H1 (cell line): ENCODE measurements around the gene USP36. TPM values are rescaled to one million over a fixed set of nuclear protein-coding genes. Genes with fewer than 3 reads are reported as not detected.

Experiments
- CTCF ChIA-PET: fragments of 300-600 bp; sonication (Branson Sonifier 250); formaldehyde crosslinking; loops from one replicate; lab custom pipeline; 2021; ENCODE audit not compliant: partially characterized antibody; lab: Charles Lee
- POLR2A ChIA-PET: fragments of 300-600 bp; sonication (Branson Sonifier 250); formaldehyde crosslinking; loops from one replicate; lab custom pipeline; 2021; ENCODE audit warnings: inconsistent platforms; ENCODE audit not compliant: partially characterized antibody; lab: Charles Lee
- DNase-seq, 2 experiments: peaks; one replicate each; pipeline versions ENCODE4 v3.0.0 to v3.0.0-alpha.2; 2010 to 2022; ENCODE audit warnings: low spot score in 2 of 2, low read depth in 1 of 2, mixed read lengths in 1 of 2
- FAIRE-seq: peaks from 2 replicates; lab custom pipeline; 2011; peaks lifted over from hg19 to GRCh38; lab: Jason Lieb, UNC
- H2AFZ ChIP-seq: 2 replicates; pipeline ENCODE4 v1.8.1; 2012; ENCODE audit warnings: low read length, inconsistent platforms
- H2AK5ac ChIP-seq: 2 replicates; pipeline ENCODE4 v1.6.1; 2013; ENCODE audit warnings: low read depth, low read length
- H2BK120ac ChIP-seq: replicated peaks from 2 replicates; pipeline ENCODE3; 2013; ENCODE audit warnings: low read depth, low read length, inconsistent platforms
- H2BK12ac ChIP-seq: 2 replicates; pipeline ENCODE4 v1.6.1; 2013; ENCODE audit warnings: low read depth, low read length
- H2BK15ac ChIP-seq: 2 replicates; pipeline ENCODE4 v1.6.1; 2013; ENCODE audit warnings: low read length
- H2BK20ac ChIP-seq: 2 replicates; pipeline ENCODE4 v1.6.1; 2013; ENCODE audit warnings: low read length
- H2BK5ac ChIP-seq: 2 replicates; pipeline ENCODE4 v1.6.1; 2013; ENCODE audit warnings: low read depth, low read length
- H3K14ac ChIP-seq: 2 replicates; pipeline ENCODE4 v1.6.1; 2013; ENCODE audit warnings: inconsistent platforms; ENCODE audit not compliant: insufficient read length
- H3K18ac ChIP-seq: 2 replicates; pipeline ENCODE4 v1.6.1; 2013; ENCODE audit warnings: low read length; ENCODE audit errors: extremely low read depth
- H3K23ac ChIP-seq: 2 replicates; pipeline ENCODE4 v1.6.1; 2013; ENCODE audit warnings: inconsistent platforms; ENCODE audit not compliant: insufficient read length
- H3K23me2 ChIP-seq: 2 replicates; pipeline ENCODE4 v1.6.1; 2013; ENCODE audit warnings: low read depth, low read length
- H3K27ac ChIP-seq: 2 replicates; pipeline ENCODE4 v1.6.1; 2011; ENCODE audit warnings: low read depth, low read length, inconsistent platforms
- H3K27me3 ChIP-seq, 4 experiments: replicated peaks in 1 of 4; 1 replicate in 1 of 4; 2 replicates in 3 of 4; pipeline versions ENCODE4 v1.6.1 to v1.8.1; 2011 to 2013; ENCODE audit warnings: low read length in 3 of 4, mild to moderate bottlenecking in 3 of 4, inconsistent platforms in 2 of 4, mixed read lengths in 2 of 4, moderate library complexity in 1 of 4; ENCODE audit not compliant: control insufficient read depth in 3 of 4, insufficient read depth in 3 of 4; ENCODE audit errors: extremely low read depth in 1 of 4
- H3K36me3 ChIP-seq, 4 experiments: 2 replicates each; pipeline versions ENCODE4 v1.6.1 to v1.8.1; 2011 to 2013; ENCODE audit warnings: mild to moderate bottlenecking in 4 of 4, low read length in 3 of 4, moderate library complexity in 2 of 4, control low read depth in 1 of 4, inconsistent platforms in 1 of 4; ENCODE audit not compliant: insufficient read depth in 4 of 4, control insufficient read depth in 2 of 4
- H3K4ac ChIP-seq: replicated peaks from 2 replicates; pipeline ENCODE3; 2013; ENCODE audit warnings: low read length, low read depth, mixed read lengths, inconsistent platforms; ENCODE audit not compliant: insufficient read length
- H3K4me1 ChIP-seq, 4 experiments: replicated peaks in 1 of 4; 1 replicate in 1 of 4; 2 replicates in 3 of 4; pipeline versions ENCODE4 v1.6.1 to v1.8.1; 2011 to 2013; ENCODE audit warnings: low read length in 3 of 4, inconsistent platforms in 2 of 4, mixed read lengths in 1 of 4; ENCODE audit not compliant: insufficient read depth in 4 of 4, control insufficient read depth in 3 of 4
- H3K4me2 ChIP-seq, 2 experiments: 2 replicates each; pipeline versions ENCODE4 v1.6.1 to v1.8.1; 2011 to 2013; ENCODE audit warnings: low read depth in 2 of 2, low read length in 2 of 2, control low read depth in 1 of 2, inconsistent platforms in 1 of 2, mild to moderate bottlenecking in 1 of 2; ENCODE audit not compliant: insufficient read depth in 1 of 2
- H3K4me3 ChIP-seq, 4 experiments: fragments of 200-600, 300-600 bp in 1 of 4; sonication (generic), shearing (Covaris generic), sonication (Bioruptor Twin) in 1 of 4; 2 replicates each; pipeline versions ENCODE4 v1.5.1 to v1.8.1; 2011 to 2016; ENCODE audit warnings: low read length in 4 of 4, low read depth in 3 of 4, control low read depth in 2 of 4, inconsistent platforms in 2 of 4, mild to moderate bottlenecking in 2 of 4, mixed read lengths in 1 of 4, moderate library complexity in 1 of 4; ENCODE audit not compliant: insufficient read depth in 2 of 4; ENCODE audit errors: extremely low read depth in 1 of 4
- H3K56ac ChIP-seq: replicated peaks from 2 replicates; pipeline ENCODE3; 2013; ENCODE audit warnings: low read depth, mild to moderate bottlenecking, mixed read lengths, low read length, inconsistent platforms; ENCODE audit not compliant: insufficient read length
- H3K79me1 ChIP-seq: 2 replicates; pipeline ENCODE4 v1.6.1; 2013; ENCODE audit warnings: low read depth, low read length, control low read depth
- H3K79me2 ChIP-seq, 2 experiments: 2 replicates each; pipeline versions ENCODE4 v1.6.1 to v1.8.1; 2012 to 2013; ENCODE audit warnings: low read length in 2 of 2, mild to moderate bottlenecking in 2 of 2, inconsistent platforms in 1 of 2; ENCODE audit not compliant: insufficient read depth in 2 of 2, control insufficient read depth in 1 of 2
- H3K9ac ChIP-seq, 4 experiments: replicated peaks in 1 of 4; 1 replicate in 1 of 4; 2 replicates in 3 of 4; pipeline versions ENCODE4 v1.6.1 to v1.8.1; 2011 to 2013; ENCODE audit warnings: low read depth in 3 of 4, low read length in 3 of 4, control low read depth in 2 of 4, mild to moderate bottlenecking in 2 of 4, moderate library complexity in 2 of 4, inconsistent platforms in 1 of 4; ENCODE audit errors: extremely low read depth in 1 of 4
- H3K9me3 ChIP-seq, 2 experiments: 2 replicates each; pipeline versions ENCODE4 v1.6.1 to v1.8.1; 2012 to 2013; ENCODE audit warnings: mild to moderate bottlenecking in 2 of 2, moderate library complexity in 2 of 2, control low read depth in 1 of 2, inconsistent platforms in 1 of 2, low read depth in 1 of 2, low read length in 1 of 2, mixed read lengths in 1 of 2; ENCODE audit not compliant: insufficient read depth in 2 of 2
- H4K20me1 ChIP-seq, 2 experiments: replicated peaks in 1 of 2; 2 replicates each; pipeline versions ENCODE3 to v1.8.1; 2011 to 2013; ENCODE audit warnings: inconsistent platforms in 2 of 2, low read length in 2 of 2, mild to moderate bottlenecking in 1 of 2; ENCODE audit not compliant: insufficient read depth in 2 of 2, control insufficient read depth in 1 of 2
- H4K5ac ChIP-seq: 2 replicates; pipeline ENCODE4 v1.6.1; 2013; ENCODE audit warnings: low read length, low read depth, mixed read lengths, inconsistent platforms; ENCODE audit not compliant: insufficient read length
- H4K8ac ChIP-seq: 2 replicates; pipeline ENCODE4 v1.8.0; 2013; ENCODE audit warnings: mild to moderate bottlenecking, moderate library complexity, low read length, inconsistent platforms; ENCODE audit not compliant: insufficient read depth; ENCODE audit errors: extremely low read depth
- H4K91ac ChIP-seq: replicated peaks from 2 replicates; pipeline ENCODE3; 2013; ENCODE audit warnings: low read length, mixed read lengths, inconsistent platforms; ENCODE audit not compliant: insufficient read length
- CTBP2 ChIP-seq: IDR thresholded peaks from 2 replicates; pipeline ENCODE4 v1.7.0; 2011; ENCODE audit warnings: borderline replicate concordance, mild to moderate bottlenecking, moderate library complexity, mixed read lengths, low read length; ENCODE audit not compliant: insufficient read depth, insufficient read length
- CTCF ChIP-seq, 3 experiments: IDR thresholded peaks; 1 replicate in 2 of 3; 2 replicates in 1 of 3; pipeline versions ENCODE4 v1.5.1 to v1.6.1; 2011; ENCODE audit warnings: low read length in 3 of 3, mild to moderate bottlenecking in 3 of 3, inconsistent platforms in 2 of 3, low read depth in 1 of 3, moderate library complexity in 1 of 3; ENCODE audit not compliant: insufficient read depth in 1 of 3; ENCODE audit errors: control extremely low read depth in 1 of 3
- POU5F1 ChIP-seq: IDR thresholded peaks from 2 replicates; pipeline ENCODE4 v1.6.1; 2011; ENCODE audit warnings: low read depth, mild to moderate bottlenecking, low read length, moderate library complexity
- SIX5 ChIP-seq: IDR thresholded peaks from 2 replicates; pipeline ENCODE4 v1.6.1; 2011; ENCODE audit warnings: mild to moderate bottlenecking, low read depth, low read length
- WGBS, 2 experiments: shearing (Covaris generic) in 1 of 2; methylation state at CpG; one replicate each; pipeline versions ENCODE4 v1.1.6 to v1.1.7; 2013 to 2015; ENCODE audit warnings: low lambda C conversion rate in 2 of 2, mixed read lengths in 2 of 2, inconsistent platforms in 1 of 2, low coverage in 1 of 2, missing lambda C conversion rate in 1 of 2; ENCODE audit not compliant: insufficient replicate concordance in 2 of 2, insufficient coverage in 1 of 2, insufficient read length in 1 of 2; ENCODE audit errors: extremely low coverage in 1 of 2, missing lambda C conversion rate in 1 of 2; 5-methylcytosine and 5-hydroxymethylcytosine counted together
- polyA plus RNA-seq, 7 experiments: library from polyadenylated mRNA; depleted of rRNA in 3 of 7; stranded (reverse) in 5 of 7; unstranded in 2 of 7; fragments of >200 nt in 5 of 7; fragments of 200-250 nt in 2 of 7; gene quantifications; 1 replicate in 5 of 7; 2 replicates in 1 of 7; 4 replicates in 1 of 7; pipeline versions ENCODE4 v1.2.1 to v1.2.3, GENCODE V29; 2011 to 2013; ENCODE audit warnings: missing spikeins in 2 of 7, mixed read lengths in 2 of 7
- total RNA-seq: library from RNA; stranded (reverse); fragmentation: NEBNext Ultra II Directional; extraction: Animal tissue kit (Norgen Biotek cat#: 25700); gene quantifications from 2 replicates; pipeline ENCODE4 v1.2.1, GENCODE V29; 2021

The USP36 gene
- total and polyA plus RNA-seq, 2 of the 8 experiments (the other 6 are each of a cell fraction or from before 2014, with no cell fraction given), result 40.7 to 67.7 TPM

- no peak overlapping the region for H2BK12ac ChIP-seq
- H3K27me3 ChIP-seq, result no peaks in the 10 kb centered on the region
- H3K79me2 ChIP-seq, result no peaks in the 10 kb centered on the region; a peak in 1 of 4 replicates
- H2AK5ac ChIP-seq, result no peak overlapping the region; the same call in 1 of the 2 replicates
- peaks cover 0 to 1% (median 0%) of the 10 kb centered on the region in 4 experiments; a peak in 3 of 7 replicates for H3K4me1 ChIP-seq
- no peak overlapping the region for H2BK5ac ChIP-seq
- no peak overlapping the region for H3K18ac ChIP-seq
- no peak overlapping the region for H3K56ac ChIP-seq
- H3K9ac ChIP-seq, result no peak overlapping the region
- CTCF ChIA-PET, result interaction anchor here (1.2 to 1.4 kb wide), 2 partner anchors 9 to 11 kb away, joined by 4 to 5 read pairs; no protein-coding TSS in a partner anchor
- no peaks in the 10 kb centered on the region for H3K9me3 ChIP-seq
- no peak overlapping the region for H4K5ac ChIP-seq
- no peaks in the 10 kb centered on the region for H3K79me1 ChIP-seq
- no peak overlapping the region for H3K4ac ChIP-seq
- H2BK120ac ChIP-seq, result no peak overlapping the region
- no peak for FAIRE-seq
- H3K14ac ChIP-seq, result no peak overlapping the region
- 85% methylated on average over 3 of the region's 3 CpGs; no CpG with 5 or more reads in 1 of the 2 experiments for WGBS, 2 experiments
- no peak overlapping the region for H3K23ac ChIP-seq
- peaks cover 0 to 5% of the 10 kb centered on the region in 2 experiments for H4K20me1 ChIP-seq
- no peak overlapping the region for H4K91ac ChIP-seq
- H3K27ac ChIP-seq, result no peak overlapping the region
- DNase-seq, result no peak
- H3K36me3 ChIP-seq, result no peaks in the 10 kb centered on the region
- POLR2A ChIA-PET, result interaction anchor here (0.6 to 0.9 kb wide), 2 partner anchors 17 to 54 kb away, joined by 3 read pairs; no protein-coding TSS in a partner anchor
- H2BK15ac ChIP-seq, result no peak overlapping the region
- no peak overlapping the region for H3K4me2 ChIP-seq
- no peak overlapping the region for H2AFZ ChIP-seq
- H3K4me3 ChIP-seq, result no peak overlapping the region
- H3K23me2 ChIP-seq, result peaks cover 7% of the 10 kb centered on the region; the same call in 1 of the 2 replicates
- H4K8ac ChIP-seq, result no peak overlapping the region
- no peak for TF ChIP-seq SIX5
- TF ChIP-seq POU5F1, result no peak
- TF ChIP-seq CTCF (IDR thresholded peaks at IDR 0.05; ENCODE audit: control extremely low read depth in 1 of 3, insufficient read depth in 1 of 3, low read depth in 1 of 3, low read length in 3 of 3), result no peak
- TF ChIP-seq CTBP2, result no peak
- no peak overlapping the region for H2BK20ac ChIP-seq
These were observed 60.8 kb downstream of the USP36 start for GRCh38 chr17:78779850-78780249.
